NCI-H82 treated with DMSO at 0.1 percent for 48 hours (cell line): ENCODE data around the gene ACE.
A peak's percentile ranks its signal among the peaks of the same experiment; 100 is the strongest.

Experiments used
- DNase-seq: peaks from one replicate; lab custom pipeline; 2025; ENCODE audit not compliant: unreplicated experiment; lab: John Stamatoyannopoulos, UW

The ACE gene

DNA sequence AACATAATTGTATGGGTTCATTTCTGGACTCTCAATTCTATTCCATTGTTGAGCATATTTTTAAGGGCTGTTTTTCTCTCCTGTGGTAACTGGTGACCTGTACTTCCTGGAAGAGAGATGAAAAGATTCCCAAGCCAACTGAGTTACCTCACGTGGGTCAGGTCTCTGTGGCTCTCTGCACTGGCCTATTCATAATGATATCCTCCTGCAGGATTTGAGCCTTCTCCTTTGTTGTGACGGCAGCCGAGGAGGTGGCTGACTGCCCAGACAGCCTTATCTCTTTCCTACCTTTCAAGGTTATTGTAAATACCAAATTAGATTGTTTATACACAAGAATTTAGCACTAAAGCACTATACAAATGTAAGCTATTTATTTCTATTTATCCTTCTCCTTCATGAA is 2.7 kb upstream of the ACE start:
- no peak for DNase-seq

DNA sequence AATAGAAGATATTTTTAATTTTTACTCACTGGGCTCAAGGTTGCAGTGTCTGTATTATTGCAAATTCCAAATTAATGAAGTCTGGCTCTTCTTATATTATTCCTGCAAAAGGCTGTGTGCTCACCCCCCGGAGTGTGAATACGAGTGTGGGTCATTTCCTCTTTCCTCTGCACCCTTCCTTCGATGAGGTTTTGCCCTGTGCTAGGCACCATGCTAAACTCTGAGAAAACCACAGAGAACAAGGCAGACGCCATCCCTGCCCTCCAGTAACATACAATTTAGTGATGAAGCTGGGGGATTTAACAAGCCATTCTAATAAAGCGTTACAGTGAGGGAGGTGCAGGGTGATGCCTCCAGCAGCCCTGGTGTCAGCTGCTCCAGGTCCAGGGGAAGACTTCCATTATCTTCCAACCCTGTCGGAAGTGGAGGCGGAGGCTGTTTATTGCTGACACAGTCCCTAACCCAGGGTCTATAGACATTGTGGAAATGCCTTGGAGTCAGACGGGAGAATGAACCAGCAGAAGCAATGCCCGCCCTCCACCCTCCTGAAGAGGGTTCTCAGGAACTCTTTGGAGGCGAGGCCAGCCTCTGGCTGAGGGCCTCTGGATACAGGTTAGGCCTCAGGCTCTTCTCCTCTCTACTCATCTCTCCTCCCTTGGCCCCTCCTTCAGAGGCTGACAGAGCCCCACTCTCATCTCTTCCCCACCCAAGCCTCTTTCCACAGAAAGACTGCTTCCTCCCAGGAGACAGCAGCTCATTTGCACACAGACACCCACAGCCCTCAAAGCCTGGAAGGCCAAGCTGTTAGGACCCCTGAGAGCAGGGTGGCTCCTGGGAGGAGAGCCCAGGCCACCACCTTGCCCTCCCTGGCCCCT is 2.0 kb upstream of the ACE start:
- DNase-seq = no peak

DNA sequence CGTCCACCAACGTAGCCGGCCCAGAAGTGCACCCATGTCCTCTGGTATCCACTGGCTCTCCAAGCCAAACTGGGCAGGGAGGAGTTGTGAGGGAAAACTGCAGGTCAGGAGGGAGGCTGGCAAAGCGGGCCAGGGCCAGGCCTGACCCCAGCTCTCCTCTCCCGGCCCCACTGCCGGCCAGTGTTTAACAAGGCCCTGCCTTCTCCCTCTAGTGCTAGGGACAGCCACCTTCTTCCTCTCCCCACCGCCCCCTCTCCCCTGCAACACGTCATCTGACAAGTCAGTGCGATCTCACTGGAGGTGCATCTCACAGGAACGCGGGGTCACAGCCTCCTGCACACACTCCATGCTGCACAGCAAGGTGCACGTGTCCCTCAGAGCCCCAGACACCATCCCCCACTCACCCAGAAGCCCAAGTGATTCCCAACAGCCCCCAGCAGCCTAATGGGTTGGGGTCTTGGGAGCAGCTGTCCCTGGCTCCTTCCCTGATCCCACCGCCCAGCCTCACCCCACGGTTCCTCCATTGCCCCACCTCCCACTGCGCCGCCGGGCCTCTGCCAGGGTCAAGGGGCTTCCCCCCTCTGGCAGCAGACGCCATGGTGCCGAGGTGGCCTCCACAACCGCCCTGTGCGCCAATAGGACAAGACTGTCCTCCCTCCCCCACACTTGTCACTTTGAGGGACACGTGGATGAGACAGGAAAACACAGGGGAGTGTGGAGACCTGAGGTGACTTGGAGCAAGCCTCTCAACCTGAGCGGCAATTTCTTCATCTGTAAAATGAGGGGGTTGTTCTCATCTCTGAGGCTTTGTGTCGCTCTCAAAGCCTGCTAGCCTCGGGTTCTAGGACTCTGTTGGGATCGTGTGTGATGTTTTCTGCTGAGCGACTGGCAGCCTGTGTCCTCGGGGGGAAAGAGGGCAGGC is 1.1 kb upstream of the ACE start:
- DNase-seq = no peak

DNA sequence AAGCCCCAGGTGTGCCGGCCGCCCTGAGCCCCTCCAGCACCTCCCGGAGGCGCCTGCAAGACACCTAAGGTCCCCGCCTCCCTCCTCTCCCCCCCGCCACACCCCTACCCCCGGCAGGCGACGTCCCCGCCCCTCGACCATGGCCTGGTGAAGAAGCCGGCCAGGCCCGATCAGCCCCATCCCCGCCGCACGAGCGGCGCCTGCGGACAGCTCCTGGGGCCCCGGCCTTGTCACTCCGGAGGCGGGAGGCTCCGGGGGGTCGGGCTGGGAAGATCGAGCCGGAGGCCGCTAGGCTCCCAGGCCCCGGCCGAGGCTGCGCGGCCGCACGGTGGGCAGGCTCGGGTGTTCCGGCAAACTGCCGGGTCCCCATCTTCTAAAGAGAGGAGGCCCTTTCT is 405 bp upstream of the ACE start:
- DNase-seq = no peak

DNA sequence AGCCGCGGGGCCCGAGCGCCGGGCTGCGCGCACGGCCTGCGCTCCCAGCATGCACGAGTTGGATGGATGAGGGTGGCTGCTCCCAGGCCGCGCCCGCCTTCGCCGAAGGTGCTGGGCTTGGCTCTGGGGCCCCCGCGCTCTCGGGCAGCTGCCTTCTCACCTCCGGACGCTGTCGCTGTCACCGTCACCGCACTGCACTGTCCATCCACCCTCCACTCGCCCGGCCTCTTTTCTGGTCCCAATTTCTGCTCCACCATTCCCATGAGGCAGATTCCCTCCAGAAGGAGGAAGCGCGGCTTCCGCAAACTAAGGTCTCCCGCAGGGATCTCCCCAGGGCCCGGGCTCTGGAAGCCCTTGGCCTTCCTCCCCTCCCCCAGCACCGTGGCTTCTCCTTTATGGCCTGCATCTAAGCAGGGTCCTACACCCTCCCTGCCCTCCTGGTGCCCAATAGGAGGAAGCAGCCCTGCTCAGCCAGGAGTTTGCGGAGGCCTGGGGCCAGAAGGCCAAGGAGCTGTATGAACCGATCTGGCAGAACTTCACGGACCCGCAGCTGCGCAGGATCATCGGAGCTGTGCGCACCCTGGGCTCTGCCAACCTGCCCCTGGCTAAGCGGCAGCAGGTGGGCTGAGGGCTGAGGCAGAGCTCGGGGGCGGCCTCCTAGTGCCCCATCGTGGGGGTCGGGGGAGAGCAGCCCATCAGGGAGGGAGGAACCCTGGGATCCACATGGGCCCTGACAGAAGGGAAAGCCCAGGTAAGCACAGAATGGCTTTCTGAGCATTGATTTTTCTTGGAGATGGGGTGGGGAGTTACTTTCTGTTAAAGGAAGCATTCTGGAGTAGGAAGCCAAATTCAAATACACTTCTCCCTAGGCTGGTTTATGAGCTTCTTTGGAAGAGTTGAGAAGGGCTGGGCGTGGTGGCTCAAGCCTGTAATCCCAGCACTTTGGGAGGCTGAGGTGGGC is 899 bp downstream of the ACE start:
- DNase-seq = no peak

DNA sequence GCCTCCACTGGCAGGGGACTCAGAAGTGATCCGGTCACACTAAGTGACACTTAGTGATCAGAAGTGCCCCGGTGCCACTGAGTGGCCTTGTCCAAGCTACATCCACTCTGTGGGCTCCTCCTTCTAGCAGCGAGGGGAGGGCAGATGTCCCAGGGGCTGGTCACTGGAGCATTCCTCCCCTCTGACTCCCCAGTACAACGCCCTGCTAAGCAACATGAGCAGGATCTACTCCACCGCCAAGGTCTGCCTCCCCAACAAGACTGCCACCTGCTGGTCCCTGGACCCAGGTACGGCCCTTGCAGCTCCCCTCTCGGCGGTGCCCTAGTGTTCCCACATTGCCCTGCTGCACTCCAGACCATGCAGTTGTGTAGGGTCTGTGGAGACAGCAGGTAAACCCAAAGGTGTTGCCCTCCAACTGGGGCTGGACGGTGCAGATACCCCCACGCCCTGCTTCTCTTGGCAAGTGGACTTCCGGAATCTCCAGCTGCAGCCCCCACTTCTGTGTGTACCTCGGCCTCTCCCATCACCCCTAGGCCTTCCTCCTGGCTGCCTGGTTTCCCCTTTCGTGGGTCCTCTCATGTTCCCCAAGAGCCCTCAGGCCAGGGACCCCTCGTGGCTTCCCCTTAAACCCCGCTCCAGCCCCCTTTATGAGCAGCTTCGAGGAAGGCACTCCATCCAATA is 2.1 kb downstream of the ACE start:
- peak; percentile 74 for DNase-seq

DNA sequence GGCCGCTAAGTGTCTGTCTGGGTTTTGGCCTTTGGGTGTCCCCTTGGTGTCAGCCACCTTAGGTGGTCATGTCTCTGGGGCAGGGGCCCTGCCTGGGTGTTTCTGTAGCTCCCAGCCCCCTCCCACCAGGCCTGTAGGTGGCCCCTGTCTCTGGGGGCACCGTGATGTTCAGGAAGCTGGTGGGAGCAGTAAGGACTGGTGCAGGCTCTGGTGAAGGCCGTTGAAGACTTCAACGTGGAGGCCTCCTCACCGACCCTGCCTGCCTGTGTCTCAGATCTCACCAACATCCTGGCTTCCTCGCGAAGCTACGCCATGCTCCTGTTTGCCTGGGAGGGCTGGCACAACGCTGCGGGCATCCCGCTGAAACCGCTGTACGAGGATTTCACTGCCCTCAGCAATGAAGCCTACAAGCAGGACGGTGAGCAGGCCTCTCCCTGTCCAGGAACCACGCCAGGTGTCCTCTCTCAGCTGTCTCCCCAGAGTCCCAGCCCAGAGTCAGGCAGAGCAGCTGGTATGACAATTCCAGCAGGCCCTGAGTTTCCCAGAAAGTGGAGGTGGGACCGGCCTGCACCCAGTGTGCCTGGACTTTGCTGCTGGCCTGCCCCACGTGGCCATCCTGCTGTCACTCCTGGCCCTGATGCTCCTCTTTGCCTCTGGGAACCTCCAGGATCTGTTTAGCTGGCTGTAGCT is 2.8 kb downstream of the ACE start:
- no peak for DNase-seq

DNA sequence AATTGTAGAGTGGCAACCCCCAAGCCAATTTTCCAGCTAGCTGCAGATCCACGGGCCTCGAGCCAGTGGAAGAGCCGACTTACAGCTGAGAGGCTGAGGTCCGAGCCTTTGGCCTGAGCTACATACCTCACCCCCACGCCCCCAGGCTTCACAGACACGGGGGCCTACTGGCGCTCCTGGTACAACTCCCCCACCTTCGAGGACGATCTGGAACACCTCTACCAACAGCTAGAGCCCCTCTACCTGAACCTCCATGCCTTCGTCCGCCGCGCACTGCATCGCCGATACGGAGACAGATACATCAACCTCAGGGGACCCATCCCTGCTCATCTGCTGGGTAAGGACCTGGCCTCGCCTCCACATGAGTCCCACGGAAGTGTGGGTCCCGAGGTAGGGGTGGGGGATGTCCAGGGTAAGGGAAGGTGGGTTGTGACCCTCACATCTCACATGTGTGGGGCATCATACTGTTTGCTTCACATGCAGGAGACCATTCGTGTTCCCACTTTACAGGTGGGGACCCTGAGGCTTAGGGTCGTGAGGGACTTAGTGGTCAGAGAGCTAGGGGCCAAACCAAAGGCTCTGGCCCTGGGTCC is 3.4 kb downstream of the ACE start:
- no peak for DNase-seq

DNA sequence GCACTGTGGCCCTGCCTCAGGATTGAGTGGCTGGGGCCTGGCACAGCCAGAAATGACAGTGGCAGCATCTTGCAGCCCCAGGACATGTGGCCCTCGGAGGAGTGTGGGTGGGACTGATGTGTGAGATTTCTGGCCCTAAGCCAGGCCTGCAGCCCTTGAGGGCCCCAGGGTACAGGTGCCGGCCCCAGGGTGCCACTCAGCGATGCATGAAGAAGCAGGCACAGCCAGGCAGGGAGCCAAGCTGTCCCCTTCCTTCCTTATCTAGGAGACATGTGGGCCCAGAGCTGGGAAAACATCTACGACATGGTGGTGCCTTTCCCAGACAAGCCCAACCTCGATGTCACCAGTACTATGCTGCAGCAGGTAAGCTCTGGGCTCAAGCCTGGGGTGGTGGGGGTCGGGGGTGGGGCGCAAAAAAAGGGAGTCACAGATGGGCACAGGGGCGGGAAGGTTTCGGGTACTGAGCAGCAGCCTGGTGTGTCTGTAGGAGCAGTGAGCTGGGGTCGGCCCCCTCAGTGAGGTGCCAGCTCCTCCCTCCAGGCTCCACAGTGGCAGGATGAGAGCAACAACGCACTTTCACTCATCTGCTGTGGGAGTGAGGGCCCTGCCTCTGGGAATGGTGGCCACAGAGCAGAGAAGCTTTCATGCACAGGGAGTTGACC is 4.1 kb downstream of the ACE start:
- no peak for DNase-seq

DNA sequence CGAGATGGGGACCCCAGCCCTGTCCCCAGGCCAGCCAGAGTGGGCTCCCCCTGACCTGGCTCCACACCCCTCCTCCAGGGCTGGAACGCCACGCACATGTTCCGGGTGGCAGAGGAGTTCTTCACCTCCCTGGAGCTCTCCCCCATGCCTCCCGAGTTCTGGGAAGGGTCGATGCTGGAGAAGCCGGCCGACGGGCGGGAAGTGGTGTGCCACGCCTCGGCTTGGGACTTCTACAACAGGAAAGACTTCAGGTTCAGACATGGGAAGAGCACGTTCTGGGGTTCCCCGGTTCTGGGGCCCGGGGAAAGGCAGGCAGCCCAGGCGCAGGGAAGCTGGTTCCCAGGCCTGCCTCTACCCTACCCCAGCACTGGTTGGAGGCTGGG is 4.6 kb downstream of the ACE start:
- no peak for DNase-seq

DNA sequence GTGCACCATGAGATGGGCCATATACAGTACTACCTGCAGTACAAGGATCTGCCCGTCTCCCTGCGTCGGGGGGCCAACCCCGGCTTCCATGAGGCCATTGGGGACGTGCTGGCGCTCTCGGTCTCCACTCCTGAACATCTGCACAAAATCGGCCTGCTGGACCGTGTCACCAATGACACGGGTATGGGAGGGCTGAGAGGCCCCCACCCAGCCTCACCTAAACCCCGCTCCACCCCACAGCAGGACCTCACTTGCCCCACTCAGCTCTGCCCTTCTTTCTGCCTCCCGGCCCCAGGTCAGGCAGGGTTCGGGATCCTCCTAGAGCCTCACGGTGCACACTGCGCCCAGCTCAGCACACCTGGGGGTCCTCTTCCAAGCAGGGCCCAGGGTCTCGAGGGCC is 5.6 kb downstream of the ACE start:
- no peak for DNase-seq

DNA sequence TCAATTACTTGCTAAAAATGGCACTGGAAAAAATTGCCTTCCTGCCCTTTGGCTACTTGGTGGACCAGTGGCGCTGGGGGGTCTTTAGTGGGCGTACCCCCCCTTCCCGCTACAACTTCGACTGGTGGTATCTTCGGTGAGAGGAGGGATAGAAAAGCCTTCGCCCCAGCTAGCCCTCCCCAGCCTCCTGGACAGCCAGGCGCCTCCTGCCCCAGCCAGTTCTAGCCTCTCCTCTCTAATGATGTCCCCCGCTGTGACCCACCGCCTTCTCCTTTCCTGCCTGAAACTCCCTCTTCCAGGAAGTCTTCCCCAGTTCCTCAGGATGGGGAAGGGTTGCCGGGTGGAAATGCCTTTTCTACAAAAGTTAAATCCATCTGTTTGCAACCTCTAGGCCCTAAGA is 6.2 kb downstream of the ACE start:
- DNase-seq = no peak

DNA sequence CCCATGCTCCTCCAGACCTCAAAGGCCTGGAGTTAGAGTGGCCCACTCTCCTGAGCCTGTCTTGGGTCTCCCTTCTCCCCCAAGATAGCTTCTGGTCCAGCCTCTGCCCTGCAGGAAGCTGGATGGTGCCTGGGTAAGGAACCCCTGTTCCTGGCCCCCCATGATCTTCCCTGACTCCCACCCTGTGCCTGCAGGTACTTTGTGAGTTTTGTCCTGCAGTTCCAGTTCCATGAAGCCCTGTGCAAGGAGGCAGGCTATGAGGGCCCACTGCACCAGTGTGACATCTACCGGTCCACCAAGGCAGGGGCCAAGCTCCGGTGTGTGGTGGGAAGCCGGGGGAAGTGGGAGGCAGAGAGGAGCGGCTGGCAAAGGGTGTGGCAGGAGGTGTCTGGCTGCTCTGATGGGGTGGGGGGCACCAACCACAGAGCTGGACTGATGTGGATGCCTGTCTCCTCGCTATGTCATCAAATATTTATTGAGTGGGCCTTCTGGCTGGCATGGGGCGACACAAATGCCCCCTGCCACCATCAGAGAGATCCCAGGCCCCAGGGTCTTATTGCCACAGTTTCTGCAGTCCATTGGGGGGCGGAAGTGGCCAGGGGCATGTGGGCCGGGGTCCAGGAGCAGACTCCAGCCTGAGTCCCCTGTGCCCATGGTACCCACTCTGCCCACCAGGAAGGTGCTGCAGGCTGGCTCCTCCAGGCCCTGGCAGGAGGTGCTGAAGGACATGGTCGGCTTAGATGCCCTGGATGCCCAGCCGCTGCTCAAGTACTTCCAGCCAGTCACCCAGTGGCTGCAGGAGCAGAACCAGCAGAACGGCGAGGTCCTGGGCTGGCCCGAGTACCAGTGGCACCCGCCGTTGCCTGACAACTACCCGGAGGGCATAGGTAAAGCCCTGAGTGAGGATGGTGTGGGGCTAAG is 7.1 kb downstream of the ACE start:
- no peak for DNase-seq

DNA sequence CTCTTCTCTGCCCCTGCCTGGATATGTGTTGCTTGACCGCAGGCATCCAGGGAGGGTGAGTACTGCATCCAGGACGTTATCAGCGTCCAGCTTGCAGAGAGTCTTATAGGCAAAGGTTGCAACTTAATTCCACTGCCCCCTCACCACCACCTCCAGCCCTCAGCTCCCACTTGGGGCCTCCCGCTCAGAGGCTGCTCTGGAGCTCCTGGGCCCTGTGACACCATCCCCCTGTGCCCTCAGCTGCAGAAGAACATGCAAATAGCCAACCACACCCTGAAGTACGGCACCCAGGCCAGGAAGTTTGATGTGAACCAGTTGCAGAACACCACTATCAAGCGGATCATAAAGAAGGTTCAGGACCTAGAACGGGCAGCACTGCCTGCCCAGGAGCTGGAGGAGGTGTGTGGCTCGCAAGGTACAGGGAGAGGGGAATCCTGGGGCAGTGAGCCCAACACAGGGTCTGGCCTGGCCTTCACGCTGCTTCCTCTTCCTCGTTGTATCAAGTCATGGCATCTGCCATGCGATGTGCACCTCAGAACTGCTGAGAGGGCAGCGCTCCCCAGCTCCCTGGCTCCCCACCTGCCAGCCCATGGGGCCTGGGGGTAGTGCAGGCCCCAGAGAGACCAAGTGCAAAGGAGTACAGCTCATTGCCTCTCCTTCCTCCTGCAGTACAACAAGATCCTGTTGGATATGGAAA is 9.6 kb downstream of the ACE start:
- no peak for DNase-seq

DNA sequence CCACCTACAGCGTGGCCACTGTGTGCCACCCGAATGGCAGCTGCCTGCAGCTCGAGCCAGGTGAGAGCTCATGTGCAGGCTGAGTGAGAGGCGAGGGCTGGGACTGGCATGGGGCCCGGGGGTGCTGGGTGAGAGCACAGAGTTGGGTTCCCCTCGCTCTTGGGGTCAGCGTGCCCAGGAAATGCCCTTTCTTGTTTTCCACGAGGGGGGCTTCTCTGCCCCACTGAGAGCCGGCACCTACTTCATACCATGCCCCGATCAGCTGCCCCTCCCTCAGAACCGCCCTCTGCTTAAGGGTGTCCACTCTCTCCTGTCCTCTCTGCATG is 10.1 kb downstream of the ACE start:
- no peak for DNase-seq

DNA sequence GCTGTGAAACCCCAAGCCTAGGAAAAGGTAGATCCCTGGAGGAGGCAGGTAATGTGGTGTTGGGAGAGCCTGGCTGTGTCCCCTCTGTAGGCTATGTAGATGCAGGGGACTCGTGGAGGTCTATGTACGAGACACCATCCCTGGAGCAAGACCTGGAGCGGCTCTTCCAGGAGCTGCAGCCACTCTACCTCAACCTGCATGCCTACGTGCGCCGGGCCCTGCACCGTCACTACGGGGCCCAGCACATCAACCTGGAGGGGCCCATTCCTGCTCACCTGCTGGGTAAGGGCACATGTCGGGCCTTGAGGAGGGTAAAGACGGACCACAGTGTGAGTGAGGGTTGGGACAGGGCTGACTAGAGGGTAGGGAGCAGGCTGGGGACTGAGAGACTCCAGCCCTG is 12.0 kb downstream of the ACE start:
- DNase-seq = no peak

DNA sequence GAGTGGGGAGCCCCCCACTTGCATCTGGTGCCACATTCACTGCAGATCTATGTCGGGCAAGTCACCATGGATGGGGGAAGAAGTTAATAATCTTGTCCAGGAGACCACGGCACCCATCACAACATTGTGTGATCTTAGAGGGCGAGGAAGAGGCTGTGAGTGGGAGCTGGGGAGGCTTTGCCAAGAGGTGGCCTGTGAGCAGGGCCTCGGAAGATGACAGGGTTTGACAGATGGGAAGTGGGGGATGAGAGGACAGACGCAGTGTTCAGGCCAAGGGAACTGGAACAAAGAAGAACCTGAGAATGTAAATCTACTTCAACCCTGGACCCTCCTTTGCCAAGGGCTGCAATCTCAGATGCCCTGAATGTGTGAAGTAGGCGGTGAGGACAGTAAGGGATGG is 12.4 kb downstream of the ACE start:
- DNase-seq = no peak

DNA sequence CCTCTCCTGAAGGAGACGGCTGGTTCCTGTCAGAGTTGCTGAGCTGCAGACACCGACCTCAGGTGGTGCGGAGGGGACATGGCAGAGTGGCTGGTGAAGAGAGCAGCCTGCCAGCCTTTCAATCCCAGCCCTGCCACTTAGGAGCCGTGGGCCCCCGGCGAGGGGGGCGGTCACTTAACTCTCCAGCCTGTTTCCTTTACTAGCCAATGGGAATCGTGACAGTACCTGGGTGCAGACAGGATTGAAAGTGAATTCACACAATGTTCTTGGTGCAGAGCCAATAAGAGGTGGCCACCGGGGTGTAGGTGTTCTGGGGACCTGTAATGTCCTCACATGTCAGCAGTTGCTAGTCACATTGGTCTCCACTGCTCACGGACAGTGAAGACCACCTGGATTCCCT is 13.5 kb downstream of the ACE start:
- DNase-seq = no peak
